AG04450 (cell line): ENCODE results near the gene HAUS3. TPM values are rescaled to one million over a fixed set of nuclear protein-coding genes. Genes with fewer than 3 reads are reported as not detected.

ENCODE experiments used
- CTCF ChIA-PET: fragments of 300-600, 350-600 bp; formaldehyde crosslinking; extraction: SDS; loops from one replicate; lab custom pipeline; 2022; ENCODE audit warnings: antibody characterized with exemption, inconsistent platforms; lab: Charles Lee
- POLR2A ChIA-PET: fragments of 350-600 bp; formaldehyde crosslinking; extraction: SDS; loops from one replicate; lab custom pipeline; 2021; ENCODE audit warnings: antibody characterized with exemption, inconsistent platforms; lab: Yijun Ruan, JAX
- DNase-seq: peaks from one replicate; pipeline ENCODE4 v3.0.0-alpha.2; 2011; ENCODE audit warnings: low read depth, low spot score
- H3K27ac ChIP-seq: one replicate; pipeline ENCODE4 v1.5.1; 2012; ENCODE audit warnings: low read depth, low read length, control low read depth
- H3K27me3 ChIP-seq: one replicate; pipeline ENCODE4 v1.6.0; 2012; ENCODE audit warnings: low read length; ENCODE audit not compliant: control insufficient read depth, insufficient read depth
- H3K4me3 ChIP-seq: 2 replicates; pipeline ENCODE4 v1.5.1; 2011; ENCODE audit warnings: mild to moderate bottlenecking, low read depth, low read length, control low read depth
- H3K9me3 ChIP-seq: 2 replicates; pipeline ENCODE4 v1.5.1; 2012; ENCODE audit warnings: low read length; ENCODE audit not compliant: control insufficient read depth, insufficient read depth
- polyA plus RNA-seq: library from polyadenylated mRNA; depleted of rRNA; stranded (reverse); fragments of >200 nt; gene quantifications from 2 replicates; pipeline ENCODE4 v1.2.3, GENCODE V29; 2011
- TF ChIP-seq, protein P1 (sequence below): IDR thresholded peaks from 2 replicates; pipeline ENCODE4 v1.5.1; 2011; ENCODE audit warnings: low read depth, low read length, control low read depth, inconsistent platforms

Gene HAUS3
- polyA plus RNA-seq, 1 experiment: 6.0 TPM

DNA sequence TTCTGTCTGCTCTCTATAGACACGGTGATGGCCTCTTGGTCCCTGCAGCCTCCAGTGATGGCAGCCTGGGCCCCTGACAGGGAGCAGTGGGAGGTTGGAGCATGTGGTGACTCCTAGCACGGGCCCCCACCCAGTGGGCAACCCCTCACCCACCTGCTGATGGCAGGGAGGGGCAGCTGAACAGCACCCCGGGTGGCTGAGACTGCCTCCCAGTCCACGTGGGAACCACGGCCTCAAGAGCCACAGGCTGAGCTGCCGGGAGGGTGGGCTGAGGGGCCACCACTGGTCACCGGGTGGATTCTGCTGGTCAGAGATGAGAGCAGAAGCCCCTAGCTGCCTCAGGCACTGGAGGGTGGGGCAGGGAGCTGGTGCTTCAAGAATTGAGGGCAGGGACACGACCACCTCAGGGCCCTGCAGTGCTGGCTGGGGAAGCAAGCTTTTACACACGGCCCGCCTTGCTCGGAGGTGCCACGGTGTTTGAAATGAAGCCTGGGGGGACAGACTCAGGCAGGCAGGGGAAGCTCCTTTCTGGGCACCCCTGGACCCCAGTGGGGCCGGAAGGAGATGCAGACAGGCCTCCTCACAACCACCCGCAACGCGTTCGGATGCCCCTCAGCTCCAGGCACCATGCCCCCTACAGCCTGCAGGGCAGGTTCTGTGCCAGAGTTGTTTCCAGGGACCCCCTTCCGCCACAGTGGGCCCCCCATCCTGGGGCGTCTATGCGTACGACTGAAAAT lies 6.3 kb upstream of the HAUS3 start:
- TF ChIP-seq, protein P1, sequence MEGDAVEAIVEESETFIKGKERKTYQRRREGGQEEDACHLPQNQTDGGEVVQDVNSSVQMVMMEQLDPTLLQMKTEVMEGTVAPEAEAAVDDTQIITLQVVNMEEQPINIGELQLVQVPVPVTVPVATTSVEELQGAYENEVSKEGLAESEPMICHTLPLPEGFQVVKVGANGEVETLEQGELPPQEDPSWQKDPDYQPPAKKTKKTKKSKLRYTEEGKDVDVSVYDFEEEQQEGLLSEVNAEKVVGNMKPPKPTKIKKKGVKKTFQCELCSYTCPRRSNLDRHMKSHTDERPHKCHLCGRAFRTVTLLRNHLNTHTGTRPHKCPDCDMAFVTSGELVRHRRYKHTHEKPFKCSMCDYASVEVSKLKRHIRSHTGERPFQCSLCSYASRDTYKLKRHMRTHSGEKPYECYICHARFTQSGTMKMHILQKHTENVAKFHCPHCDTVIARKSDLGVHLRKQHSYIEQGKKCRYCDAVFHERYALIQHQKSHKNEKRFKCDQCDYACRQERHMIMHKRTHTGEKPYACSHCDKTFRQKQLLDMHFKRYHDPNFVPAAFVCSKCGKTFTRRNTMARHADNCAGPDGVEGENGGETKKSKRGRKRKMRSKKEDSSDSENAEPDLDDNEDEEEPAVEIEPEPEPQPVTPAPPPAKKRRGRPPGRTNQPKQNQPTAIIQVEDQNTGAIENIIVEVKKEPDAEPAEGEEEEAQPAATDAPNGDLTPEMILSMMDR: no peak
- DNase-seq: no peak
- Histone ChIP-seq H3K4me3 (no peak overlapping the region), H3K27me3 (no peaks in the 10 kb centered on the region), H3K9me3 (no peaks in the 10 kb centered on the region), H3K27ac (no peak overlapping the region)
- ChIA-PET CTCF (no interaction called here), POLR2A (interaction anchor here (1.1 kb wide), 1 partner anchor 14 kb away, joined by 4 read pairs; no protein-coding TSS in a partner anchor)

DNA sequence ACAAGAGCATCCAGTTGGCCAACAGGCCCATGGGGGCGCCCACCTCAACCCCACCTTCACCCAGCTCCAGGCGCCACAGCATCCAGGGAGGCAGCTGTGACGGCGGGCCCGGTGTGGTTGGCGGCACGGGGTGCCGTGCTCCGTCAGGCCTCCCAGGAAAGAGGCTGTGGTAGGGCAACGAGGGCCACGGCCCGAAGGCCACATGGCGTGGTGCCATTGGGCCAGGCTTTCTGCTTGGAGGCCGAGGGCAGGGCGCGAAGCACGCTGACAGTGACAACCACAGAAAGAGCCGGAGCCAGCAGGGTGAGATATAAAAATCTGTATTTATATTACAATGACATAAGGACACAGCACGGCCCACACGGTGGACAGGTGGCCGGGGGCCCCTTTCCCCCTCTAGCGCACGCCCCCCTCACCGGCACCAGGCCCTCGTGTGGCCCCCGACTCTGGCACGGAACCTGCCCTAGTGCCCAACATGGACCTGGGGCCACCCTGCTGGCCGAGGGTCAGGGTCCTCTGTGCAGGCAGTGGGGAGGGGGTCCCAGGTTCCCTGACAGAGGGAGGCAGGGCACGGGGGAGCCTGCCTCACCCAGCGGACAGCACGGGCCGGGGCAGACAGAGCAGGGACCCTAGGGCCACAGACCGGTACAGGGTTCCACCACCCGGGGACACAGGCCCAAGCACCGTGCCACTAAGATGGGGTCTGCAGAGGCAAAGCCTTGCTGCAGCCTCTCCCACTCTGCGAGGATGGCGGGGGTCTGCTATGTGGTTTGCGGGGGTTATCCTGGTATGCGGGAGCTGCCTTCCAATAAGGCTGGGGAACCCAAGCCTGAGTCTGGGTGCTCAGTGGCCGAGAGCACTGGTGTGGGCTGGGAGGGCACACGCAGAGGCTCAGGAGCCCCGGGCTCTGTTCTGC lies 5.5 kb upstream of the HAUS3 start:
- Histone ChIP-seq H3K4me3 (no peak overlapping the region), H3K27me3 (no peaks in the 10 kb centered on the region), H3K9me3 (peaks cover under 1% of the 10 kb centered on the region; the same call in 1 of the 2 replicates), H3K27ac (no peak overlapping the region)
- ChIA-PET CTCF (no interaction called here), POLR2A (interaction anchor here (1.1 to 1.6 kb wide), 2 partner anchors 15 kb away, joined by 4 to 7 read pairs; partner anchors contain the start of gene MXD4)
- TF ChIP-seq, protein P1: no peak
- no peak for DNase-seq

DNA sequence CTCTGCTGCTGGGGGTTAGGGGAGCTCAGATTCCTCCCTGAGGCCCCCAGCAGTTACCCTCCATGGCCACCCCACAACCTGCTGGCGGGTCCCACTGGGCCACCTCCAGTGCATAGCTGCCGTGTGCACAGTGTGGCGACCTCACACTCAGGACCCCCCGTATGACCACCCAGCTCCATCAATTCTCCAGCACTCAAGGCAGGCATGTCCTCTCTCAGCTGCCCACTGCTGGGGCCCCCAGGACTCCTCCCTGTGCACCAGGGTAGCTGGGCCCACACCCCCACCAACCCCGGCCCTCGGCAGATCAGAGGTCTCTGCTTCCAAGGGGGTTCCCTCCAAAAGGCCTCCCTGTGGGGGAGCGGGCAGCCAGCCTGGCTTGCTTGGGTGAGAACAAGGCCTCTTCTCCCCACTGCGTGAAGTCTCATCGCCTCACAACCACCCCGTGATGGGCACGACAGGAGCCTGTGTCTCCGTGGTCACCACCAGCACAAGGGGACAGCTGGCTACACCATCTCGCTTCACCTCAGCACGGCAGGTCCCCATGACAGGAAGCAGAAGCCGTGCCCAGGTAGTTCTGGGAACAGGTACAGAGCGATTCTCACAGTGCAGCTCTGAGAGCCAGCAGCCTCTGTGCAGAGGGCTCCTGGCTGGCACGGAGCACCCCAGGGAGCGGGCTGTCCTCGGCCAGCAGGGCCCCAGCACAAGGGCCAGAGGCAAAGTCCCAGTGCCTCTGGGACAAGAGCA lies 4.6 kb upstream of the HAUS3 start:
- ChIA-PET CTCF (no interaction called here), POLR2A (interaction anchor here (1.6 kb wide), 1 partner anchor 16 kb away, joined by 7 read pairs; the partner anchor contains the start of gene MXD4)
- TF ChIP-seq, protein P1: no peak
- Histone ChIP-seq H3K9me3 (peaks cover 3% of the 10 kb centered on the region; the same call in 1 of the 2 replicates), H3K4me3 (no peak overlapping the region), H3K27ac (no peak overlapping the region), H3K27me3 (no peaks in the 10 kb centered on the region)
- DNase-seq: no peak

DNA sequence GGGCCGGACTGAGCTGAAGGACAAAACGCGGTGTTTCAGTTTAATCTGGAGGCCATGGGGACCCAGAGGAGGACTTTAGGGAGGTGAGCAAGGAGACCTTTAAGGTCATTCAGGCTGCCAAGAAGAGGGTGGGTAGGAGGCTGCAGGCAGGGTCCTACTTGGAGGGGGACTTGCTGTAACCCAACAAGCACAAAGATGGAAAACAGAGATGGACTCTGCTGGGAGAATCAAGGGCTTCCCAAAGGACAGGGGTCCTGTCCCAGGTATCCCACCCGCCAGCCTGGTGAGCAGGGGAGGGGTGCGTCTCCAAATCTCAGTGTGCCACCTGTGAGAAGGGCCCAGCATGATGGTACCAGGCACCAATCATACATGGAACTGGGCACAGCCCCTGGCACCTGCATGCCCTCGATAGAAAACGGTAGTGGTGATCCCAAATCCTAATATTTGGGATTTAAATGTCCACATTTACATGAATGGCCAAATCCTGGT lies 3.9 kb upstream of the HAUS3 start:
- Histone ChIP-seq H3K27ac (no peak overlapping the region), H3K9me3 (peaks cover 3% of the 10 kb centered on the region; the same call in 1 of the 2 replicates), H3K27me3 (no peaks in the 10 kb centered on the region), H3K4me3 (no peak overlapping the region)
- POLR2A ChIA-PET: interaction anchor here (1.6 kb wide), 1 partner anchor 16 kb away, joined by 7 read pairs; the partner anchor contains the start of gene MXD4
- no peak for DNase-seq
- CTCF ChIA-PET: no interaction called here
- TF ChIP-seq, protein P1: no peak
